ENCODE results near the gene LIMS1.
"Not testable (repeated sequence)": the region's sequence is repeated elsewhere in the genome, so short reads cannot be mapped to it uniquely, and the experiment has no call there.

GRCh38 chr2:108653425-108653824, 119.2 kb downstream of the LIMS1 start:
- not testable (repeated sequence) for TF ChIP-seq CTCF, EP300 (IDR thresholded peaks at IDR 0.05)
